H9 (cell line): ENCODE results near the gene PAK1. TPM values are rescaled to one million over a fixed set of nuclear protein-coding genes. Genes with fewer than 3 reads are reported as not detected.

Experiments used
- DNase-seq: peaks from one replicate; pipeline ENCODE4 v3.0.0-alpha.2; 2017
- H2AFZ ChIP-seq: one replicate; pipeline ENCODE4 v1.6.1; 2013; ENCODE audit warnings: mild to moderate bottlenecking, low read length, control low read depth, moderate library complexity
- H2AK5ac ChIP-seq: 2 replicates; pipeline ENCODE4 v1.6.1; 2013; ENCODE audit warnings: low read length, control low read depth, mixed read lengths; ENCODE audit not compliant: insufficient read length
- H2BK120ac ChIP-seq: one replicate; pipeline ENCODE4 v1.6.1; 2013; ENCODE audit warnings: low read depth, mild to moderate bottlenecking, low read length, control low read depth, inconsistent platforms; ENCODE audit not compliant: poor library complexity, severe bottlenecking
- H2BK12ac ChIP-seq: 2 replicates; pipeline ENCODE4 v1.6.1; 2013; ENCODE audit warnings: low read length, control low read depth, mixed read lengths, low read depth; ENCODE audit not compliant: insufficient read length
- H2BK15ac ChIP-seq: 2 replicates; pipeline ENCODE4 v1.6.1; 2013; ENCODE audit warnings: low read depth, low read length, control low read depth
- H2BK20ac ChIP-seq: one replicate; pipeline ENCODE4 v1.6.1; 2013; ENCODE audit warnings: low read depth, mild to moderate bottlenecking, low read length, control low read depth, inconsistent platforms; ENCODE audit not compliant: poor library complexity, severe bottlenecking
- H2BK5ac ChIP-seq: 2 replicates; pipeline ENCODE4 v1.6.1; 2013; ENCODE audit warnings: low read length, control low read depth, mixed read lengths; ENCODE audit not compliant: insufficient read length
- H3K14ac ChIP-seq: 2 replicates; pipeline ENCODE4 v1.6.1; 2013; ENCODE audit warnings: low read length, control low read depth; ENCODE audit not compliant: insufficient read depth
- H3K18ac ChIP-seq: 2 replicates; pipeline ENCODE4 v1.6.1; 2013; ENCODE audit warnings: low read depth, mild to moderate bottlenecking, mixed read lengths, low read length, control low read depth; ENCODE audit not compliant: insufficient read length
- H3K23ac ChIP-seq: 2 replicates; pipeline ENCODE4 v1.6.1; 2013; ENCODE audit warnings: low read length, control low read depth, mixed read lengths, low read depth; ENCODE audit not compliant: insufficient read length
- H3K23me2 ChIP-seq: 2 replicates; pipeline ENCODE4 v1.6.1; 2013; ENCODE audit warnings: low read depth, mild to moderate bottlenecking, mixed read lengths, low read length, control low read depth; ENCODE audit not compliant: insufficient read length, poor library complexity, severe bottlenecking
- H3K27ac ChIP-seq: 2 replicates; pipeline ENCODE4 v1.5.1; 2013; ENCODE audit warnings: low read length, control low read depth, mixed read lengths, low read depth; ENCODE audit not compliant: insufficient read length
- H3K27me3 ChIP-seq: 2 replicates; pipeline ENCODE4 v1.6.1; 2013; ENCODE audit warnings: low read length, control low read depth, inconsistent platforms; ENCODE audit not compliant: insufficient read depth
- H3K4ac ChIP-seq: 2 replicates; pipeline ENCODE4 v1.6.1; 2013; ENCODE audit warnings: low read depth, mild to moderate bottlenecking, control low read depth, inconsistent platforms, low read length, moderate library complexity
- H3K4me1 ChIP-seq: 2 replicates; pipeline ENCODE4 v1.6.1; 2013; ENCODE audit warnings: low read length, control low read depth, inconsistent platforms; ENCODE audit not compliant: insufficient read depth
- H3K4me2 ChIP-seq: 2 replicates; pipeline ENCODE4 v1.6.1; 2013; ENCODE audit warnings: low read length, control low read depth, mixed read lengths; ENCODE audit not compliant: insufficient read length, insufficient read depth
- H3K56ac ChIP-seq: 2 replicates; pipeline ENCODE4 v1.6.1; 2013; ENCODE audit warnings: low read depth, mild to moderate bottlenecking, mixed read lengths, low read length, control low read depth; ENCODE audit not compliant: insufficient read length
- H3K79me1 ChIP-seq: 2 replicates; pipeline ENCODE4 v1.6.1; 2013; ENCODE audit warnings: low read depth, mild to moderate bottlenecking, moderate library complexity, low read length, control low read depth, inconsistent platforms; ENCODE audit not compliant: insufficient read depth, poor library complexity, severe bottlenecking
- H3K79me2 ChIP-seq: 2 replicates; pipeline ENCODE4 v1.6.1; 2013; ENCODE audit warnings: low read length, control low read depth, inconsistent platforms; ENCODE audit not compliant: insufficient read depth
- H3K9ac ChIP-seq: 2 replicates; pipeline ENCODE4 v1.6.1; 2013; ENCODE audit warnings: low read length, control low read depth, mixed read lengths; ENCODE audit not compliant: insufficient read length; ENCODE audit errors: extremely low read depth
- H3K9me3 ChIP-seq: one replicate; pipeline ENCODE4 v1.6.1; 2013; ENCODE audit warnings: low read depth, low read length, inconsistent platforms; ENCODE audit not compliant: control insufficient read depth
- H3T11ph ChIP-seq: one replicate; pipeline ENCODE4 v1.6.1; 2013; ENCODE audit warnings: mild to moderate bottlenecking, low read length, control low read depth, inconsistent platforms
- H4K20me1 ChIP-seq: one replicate; pipeline ENCODE4 v1.6.1; 2013; ENCODE audit not compliant: control insufficient read depth, insufficient read length, insufficient read depth
- H4K5ac ChIP-seq: 2 replicates; pipeline ENCODE4 v1.6.1; 2013; ENCODE audit warnings: low read depth, mild to moderate bottlenecking, mixed read lengths, low read length, control low read depth; ENCODE audit not compliant: insufficient read length
- H4K8ac ChIP-seq: replicated peaks from 2 replicates; pipeline ENCODE4 v1.6.1; 2013; ENCODE audit warnings: low read length, control low read depth, mixed read lengths, low read depth; ENCODE audit not compliant: insufficient read length
- H4K91ac ChIP-seq: 2 replicates; pipeline ENCODE4 v1.6.1; 2013; ENCODE audit warnings: low read depth, mild to moderate bottlenecking, moderate library complexity, mixed read lengths, low read length, control low read depth; ENCODE audit not compliant: insufficient read length
- H3K27ac Mint-ChIP-seq, 3 experiments: 2 replicates in 2 of 3; 3 replicates in 1 of 3; pipeline ENCODE4 v1.8.0; 2020 to 2021; ENCODE audit warnings: mixed read lengths in 3 of 3, mild to moderate bottlenecking in 1 of 3, moderate library complexity in 1 of 3
- H3K27me3 Mint-ChIP-seq: 2 replicates; pipeline ENCODE4 v1.8.0; 2021; ENCODE audit warnings: low read depth, mild to moderate bottlenecking, moderate library complexity, mixed read lengths
- H3K36me3 Mint-ChIP-seq, 3 experiments: 2 replicates in 2 of 3; 3 replicates in 1 of 3; pipeline ENCODE4 v1.8.0; 2020 to 2021; ENCODE audit warnings: low read depth in 3 of 3, mixed read lengths in 3 of 3; ENCODE audit not compliant: insufficient read depth in 1 of 3
- H3K4me1 Mint-ChIP-seq, 2 experiments: 2 replicates each; pipeline ENCODE4 v1.8.0; 2020; ENCODE audit warnings: mixed read lengths in 2 of 2
- H3K4me3 Mint-ChIP-seq, 2 experiments: 2 replicates in 1 of 2; 3 replicates in 1 of 2; pipeline ENCODE4 v1.8.0; 2020 to 2021; ENCODE audit warnings: mild to moderate bottlenecking in 2 of 2, mixed read lengths in 2 of 2, moderate library complexity in 1 of 2
- H3K9me3 Mint-ChIP-seq, 2 experiments: 2 replicates in 1 of 2; 3 replicates in 1 of 2; pipeline ENCODE4 v1.8.0; 2020; ENCODE audit warnings: mild to moderate bottlenecking in 2 of 2, mixed read lengths in 2 of 2, moderate library complexity in 1 of 2
- CTCF ChIP-seq: fragments of 200-600 bp; sonication (generic); conservative IDR thresholded peaks from 3 replicates; pipeline ENCODE4 v1.8.0; 2021; ENCODE audit warnings: antibody characterized with exemption, mild to moderate bottlenecking
- WGBS: extraction: QIAGEN DNeasy Blood & Tissue Kit; methylation state at CpG from one replicate; pipeline ENCODE4 v1.1.7; 2013; ENCODE audit warnings: missing lambda C conversion rate, low lambda C conversion rate, mixed read lengths; ENCODE audit not compliant: insufficient read length; ENCODE audit errors: extremely low coverage; 5-methylcytosine and 5-hydroxymethylcytosine counted together
- total RNA-seq: library from RNA; stranded (reverse); gene quantifications from 2 replicates; pipeline ENCODE4 v1.2.1, GENCODE V29; 2021

Gene PAK1
- total RNA-seq, 1 experiment from 2014 or later, result 122 TPM

- no peak overlapping the region for H3K14ac ChIP-seq
- H3K9me3 Mint-ChIP-seq, result no peaks in the 10 kb centered on the region
- H3K23ac ChIP-seq, result no peak overlapping the region
- WGBS, result no CpG with 5 or more reads among the region's 4 CpGs
- H3K4me3 Mint-ChIP-seq, result no peak overlapping the region
- H3K4me1 ChIP-seq, result peaks cover 13% of the 10 kb centered on the region
- no peak overlapping the region for H2BK5ac ChIP-seq
- H3K23me2 ChIP-seq, result peaks cover 11% of the 10 kb centered on the region
- no peak overlapping the region for H3K9ac ChIP-seq
- H3K36me3 Mint-ChIP-seq, result no peaks in the 10 kb centered on the region; a peak in 3 of 7 replicates
- no peak overlapping the region for H2BK15ac ChIP-seq
- no peak overlapping the region for H2AK5ac ChIP-seq
- H3K27ac ChIP-seq, result no peak overlapping the region
- no peak overlapping the region for H3K56ac ChIP-seq
- no peak overlapping the region for H2AFZ ChIP-seq
- H4K5ac ChIP-seq, result no peak overlapping the region
- peak overlapping the region in 1 of 3 experiments; percentile 44; a peak in 1 of 7 replicates for H3K27ac Mint-ChIP-seq
- no peak overlapping the region for H4K91ac ChIP-seq
- no peak overlapping the region for H2BK20ac ChIP-seq
- peaks cover 50% of the 10 kb centered on the region in 2 experiments for H3K4me1 Mint-ChIP-seq
- H3T11ph ChIP-seq, result no peak overlapping the region
- no peaks in the 10 kb centered on the region for H4K20me1 ChIP-seq
- no peaks in the 10 kb centered on the region for H3K27me3 Mint-ChIP-seq
- H2BK120ac ChIP-seq, result no peak overlapping the region
- H3K79me1 ChIP-seq, result no peaks in the 10 kb centered on the region
- H3K4me2 ChIP-seq, result no peak overlapping the region
- peaks cover 66% of the 10 kb centered on the region for H3K79me2 ChIP-seq
- no peak overlapping the region for H2BK12ac ChIP-seq
- no peak overlapping the region for H3K4ac ChIP-seq
- H3K9me3 ChIP-seq, result no peaks in the 10 kb centered on the region
- TF ChIP-seq CTCF, result no peak
- no peak for DNase-seq
- H3K27me3 ChIP-seq, result no peaks in the 10 kb centered on the region
- H4K8ac ChIP-seq, result no peak overlapping the region
- no peak overlapping the region for H3K18ac ChIP-seq
Observed at GRCh38 chr11:77407613-77408012, 66.3 kb downstream of the PAK1 start.
